Adipocyte (in vitro differentiated cells): ENCODE measurements around the gene HAT1.

Experiments used
- DNase-seq: peaks from one replicate; pipeline ENCODE4 v3.0.0-alpha.2; 2015; ENCODE audit warnings: low read depth
- H3K27me3 ChIP-seq: replicated peaks from 2 replicates; pipeline ENCODE4 v1.7.0; 2013; ENCODE audit warnings: mild to moderate bottlenecking, low read length, moderate library complexity; ENCODE audit not compliant: control insufficient read depth, insufficient read depth
- H3K36me3 ChIP-seq: 2 replicates; pipeline ENCODE4 v1.7.0; 2013; ENCODE audit warnings: low read length, mild to moderate bottlenecking, moderate library complexity; ENCODE audit not compliant: control insufficient read depth, insufficient read depth, severe bottlenecking
- H3K4me1 ChIP-seq: 2 replicates; pipeline ENCODE4 v1.7.0; 2013; ENCODE audit warnings: mild to moderate bottlenecking, low read length, moderate library complexity; ENCODE audit not compliant: control insufficient read depth, insufficient read depth
- H3K4me3 ChIP-seq: 2 replicates; pipeline ENCODE4 v1.7.0; 2013; ENCODE audit warnings: mild to moderate bottlenecking, low read length, moderate library complexity
- H3K9ac ChIP-seq: 2 replicates; pipeline ENCODE4 v1.7.0; 2013; ENCODE audit warnings: mild to moderate bottlenecking, low read length, moderate library complexity
- H3K9me3 ChIP-seq: 2 replicates; pipeline ENCODE4 v1.7.0; 2013; ENCODE audit warnings: mild to moderate bottlenecking, low read length, moderate library complexity; ENCODE audit not compliant: control insufficient read depth

The HAT1 gene

DNA sequence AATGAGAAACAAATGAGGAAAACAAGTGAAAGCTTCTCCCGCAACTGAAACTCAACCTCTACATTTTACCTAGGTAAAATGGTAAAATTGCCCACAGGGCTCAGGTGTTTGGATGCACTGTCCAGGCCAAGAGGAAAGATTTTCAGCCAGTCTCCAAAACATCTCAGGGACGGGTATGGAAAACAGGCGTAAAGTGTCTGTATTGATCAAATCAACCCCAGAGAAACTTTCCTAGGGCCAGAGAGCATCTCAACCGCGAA lies 361 bp upstream of the HAT1 start:
- H3K27me3 ChIP-seq, result no peaks in the 10 kb centered on the region
- H3K4me3 ChIP-seq, result peak overlapping the region; percentile 95
- DNase-seq, result no peak
- H3K4me1 ChIP-seq, result peaks cover 11% of the 10 kb centered on the region
- H3K36me3 ChIP-seq, result peaks cover 7% of the 10 kb centered on the region
- no peaks in the 10 kb centered on the region for H3K9me3 ChIP-seq
- peak overlapping the region; percentile 91 for H3K9ac ChIP-seq

DNA sequence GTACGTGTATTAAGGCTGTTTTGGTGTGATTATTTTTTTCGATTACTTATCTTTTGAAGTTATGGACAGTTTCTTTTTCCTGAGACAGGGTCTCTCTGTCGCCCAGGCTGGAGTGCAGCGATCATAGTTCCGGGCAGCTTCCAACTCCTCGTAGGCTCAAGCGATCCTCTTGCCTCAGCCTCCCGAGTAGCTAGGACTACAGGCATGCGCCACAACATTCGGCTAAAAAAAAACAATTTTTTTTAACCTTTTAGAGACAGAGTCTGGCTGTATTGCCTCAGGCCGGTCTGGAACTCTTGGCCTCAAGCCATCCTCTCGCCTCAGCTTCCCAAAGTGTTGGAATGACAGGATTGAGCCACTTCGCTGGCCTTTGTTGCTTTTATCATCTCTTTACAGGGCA lies 945 bp downstream of the HAT1 start:
- peaks cover 11% of the 10 kb centered on the region for H3K4me1 ChIP-seq
- peak overlapping the region; percentile 95 for H3K4me3 ChIP-seq
- H3K9me3 ChIP-seq, result no peaks in the 10 kb centered on the region
- DNase-seq, result peak; percentile 74
- peak overlapping the region; percentile 91 for H3K9ac ChIP-seq
- H3K27me3 ChIP-seq, result no peaks in the 10 kb centered on the region
- H3K36me3 ChIP-seq, result peaks cover 11% of the 10 kb centered on the region

DNA sequence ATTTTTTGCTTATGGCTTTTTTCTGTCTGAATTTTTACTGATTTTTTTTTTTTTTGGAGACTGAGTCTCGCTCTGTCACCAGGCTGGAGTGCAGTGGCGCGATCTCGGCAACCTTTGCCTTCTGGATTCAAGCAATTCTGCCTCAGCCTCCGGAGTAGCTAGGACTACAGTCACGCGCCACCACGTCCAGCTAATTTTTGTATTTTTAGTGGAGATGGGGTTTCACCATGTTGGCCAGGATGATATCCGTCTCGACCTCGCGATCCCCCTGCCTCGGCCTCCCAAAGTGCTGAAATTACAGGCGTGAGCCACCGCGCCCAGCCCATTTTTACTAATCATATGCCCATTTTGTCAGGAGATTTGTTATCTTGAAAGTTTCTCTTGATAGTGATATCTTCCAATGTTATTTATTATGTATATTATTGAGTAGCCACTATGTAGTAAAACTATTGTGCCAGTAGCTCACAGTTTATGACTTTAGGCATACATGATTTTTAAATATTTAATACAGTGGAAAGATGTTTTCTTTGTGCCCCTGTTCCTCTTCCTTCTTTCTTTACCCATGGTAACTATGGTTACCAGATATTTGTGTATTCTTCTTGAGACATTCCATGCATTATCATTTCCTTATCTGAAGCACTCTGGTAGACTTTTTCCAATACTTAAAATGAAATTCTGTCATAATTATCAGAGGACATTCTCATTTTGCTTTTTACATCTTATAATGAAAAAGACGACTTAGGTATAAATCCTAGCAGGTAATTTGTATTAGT lies 2.1 kb downstream of the HAT1 start:
- Histone ChIP-seq H3K4me3 (no peak overlapping the region), H3K36me3 (peaks cover 11% of the 10 kb centered on the region)
- no peak for DNase-seq

DNA sequence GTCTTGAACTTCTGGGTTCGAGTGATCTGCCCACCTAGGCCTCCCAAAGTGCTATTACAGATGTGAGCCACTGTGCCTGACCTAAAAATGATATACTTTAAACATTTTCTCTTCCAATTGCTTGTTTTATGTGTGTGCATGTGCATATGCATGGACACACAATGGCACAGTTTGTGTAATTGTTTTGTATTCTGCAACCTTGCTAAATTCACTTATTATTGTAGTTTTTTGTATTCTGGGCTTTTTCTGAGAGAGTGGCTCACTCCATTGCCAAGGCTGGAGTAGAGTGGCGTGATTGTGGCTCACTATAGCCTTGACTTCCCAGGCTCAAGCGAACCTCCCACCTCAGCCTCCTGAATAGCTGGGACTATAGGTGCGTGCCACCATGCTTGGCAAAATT lies 8.1 kb downstream of the HAT1 start:
- Histone ChIP-seq H3K4me1 (no peaks in the 10 kb centered on the region), H3K9me3 (no peaks in the 10 kb centered on the region), H3K27me3 (no peaks in the 10 kb centered on the region), H3K9ac (no peak overlapping the region), H3K4me3 (no peak overlapping the region), H3K36me3 (peaks cover 10% of the 10 kb centered on the region)
- no peak for DNase-seq

More for the DNA sequence above, 2.1 kb downstream of the HAT1 start:
- no peaks in the 10 kb centered on the region for H3K9me3 ChIP-seq
- H3K27me3 ChIP-seq, result no peaks in the 10 kb centered on the region
- no peak overlapping the region for H3K9ac ChIP-seq
- peaks cover 11% of the 10 kb centered on the region for H3K4me1 ChIP-seq

DNA sequence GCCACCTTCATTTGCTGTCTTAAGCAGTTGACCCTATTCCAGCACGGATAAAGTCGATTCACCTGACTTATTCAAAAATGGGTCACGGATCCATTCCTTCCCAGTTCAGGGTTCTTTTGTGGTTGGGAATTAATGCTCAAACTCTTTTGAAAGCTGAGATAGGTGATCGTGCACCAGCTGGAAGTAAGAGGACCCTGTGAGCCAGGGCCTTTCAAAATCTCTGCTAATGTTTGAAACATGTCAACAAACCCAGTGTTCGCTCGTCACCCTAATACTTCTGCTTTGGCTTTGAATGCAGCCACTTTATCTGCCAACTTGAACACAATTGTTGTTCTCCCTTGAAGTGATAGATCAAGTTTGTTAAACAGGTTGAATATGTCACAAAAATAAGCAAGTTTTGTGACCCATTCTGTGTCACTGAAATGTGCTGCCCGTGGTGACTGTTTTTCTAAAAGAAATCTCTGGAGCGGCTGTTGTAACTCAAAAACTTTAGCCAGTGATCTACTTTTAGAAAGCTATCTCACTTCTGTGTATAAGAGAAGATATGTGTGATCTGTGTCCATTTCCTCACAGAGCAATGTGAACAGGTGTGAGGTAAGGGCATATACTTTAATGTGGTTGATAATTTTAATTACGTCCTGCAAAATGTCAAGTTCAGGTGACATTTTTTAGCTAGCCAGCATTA lies 16.9 kb downstream of the HAT1 start:
- no peaks in the 10 kb centered on the region for H3K4me1 ChIP-seq
- no peaks in the 10 kb centered on the region for H3K9me3 ChIP-seq
- H3K4me3 ChIP-seq, result no peak overlapping the region
- no peaks in the 10 kb centered on the region for H3K27me3 ChIP-seq
- no peak overlapping the region for H3K9ac ChIP-seq
- DNase-seq, result no peak
- H3K36me3 ChIP-seq, result no peaks in the 10 kb centered on the region

DNA sequence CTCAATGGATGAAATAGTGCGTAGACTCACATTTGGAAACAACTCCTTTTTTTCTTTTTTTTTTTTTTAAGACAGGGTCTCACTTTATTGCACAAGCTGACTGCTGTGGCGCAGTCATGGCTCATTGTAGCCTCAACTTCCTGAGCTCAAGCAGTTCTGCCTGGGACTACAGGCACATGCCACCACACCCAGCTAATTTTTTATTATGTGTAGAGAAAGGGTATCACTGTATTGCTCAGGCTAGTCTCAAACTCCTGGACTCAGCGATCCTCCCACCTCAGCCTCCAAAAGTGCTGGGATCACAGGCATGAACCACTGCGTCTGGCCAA lies 17.4 kb downstream of the HAT1 start:
- Histone ChIP-seq H3K27me3 (no peaks in the 10 kb centered on the region), H3K9me3 (no peaks in the 10 kb centered on the region), H3K36me3 (no peaks in the 10 kb centered on the region), H3K4me1 (no peaks in the 10 kb centered on the region), H3K9ac (no peak overlapping the region), H3K4me3 (no peak overlapping the region)
- no peak for DNase-seq

DNA sequence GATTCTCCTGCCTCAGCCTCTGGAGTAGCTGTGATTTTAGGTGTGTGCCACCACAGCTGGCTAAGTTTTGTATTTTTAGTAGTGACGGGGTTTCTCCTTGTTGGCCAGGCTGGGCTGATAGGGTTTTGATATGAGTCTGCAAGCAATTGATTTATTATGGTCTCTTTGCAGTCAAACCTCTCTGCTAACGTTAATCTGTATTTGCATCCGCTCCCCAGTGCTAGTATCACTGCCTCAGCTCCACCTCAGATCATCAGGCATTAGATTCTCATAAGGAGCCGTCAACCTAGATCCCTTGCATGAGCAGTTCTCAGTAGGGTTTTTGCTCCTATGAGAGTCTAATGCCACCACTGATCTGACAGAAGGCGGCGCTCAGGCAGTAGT lies 19.0 kb downstream of the HAT1 start:
- H3K27me3 ChIP-seq, result no peaks in the 10 kb centered on the region
- no peak overlapping the region for H3K9ac ChIP-seq
- DNase-seq, result no peak
- no peaks in the 10 kb centered on the region for H3K4me1 ChIP-seq
- H3K4me3 ChIP-seq, result no peak overlapping the region
- no peaks in the 10 kb centered on the region for H3K9me3 ChIP-seq
- H3K36me3 ChIP-seq, result no peaks in the 10 kb centered on the region

DNA sequence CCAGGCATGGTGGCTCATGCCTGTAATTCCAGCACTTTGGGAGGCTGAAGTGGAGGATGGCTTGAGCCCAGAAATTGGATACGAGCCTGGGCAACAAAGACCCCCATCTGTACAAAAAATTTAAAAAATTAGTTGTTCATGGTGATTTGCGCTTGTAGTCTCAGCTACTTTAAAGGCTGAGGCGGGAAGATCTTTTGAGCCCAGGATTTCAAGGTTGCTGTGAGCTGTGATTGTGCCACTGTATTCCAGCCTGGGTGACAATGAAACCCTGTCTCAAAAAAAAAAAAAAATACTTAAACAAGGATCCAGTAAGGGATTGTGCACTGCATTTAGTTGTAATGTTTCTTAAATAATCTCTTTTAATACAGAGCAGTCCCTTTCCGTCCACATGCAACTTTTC lies 21.6 kb downstream of the HAT1 start:
- Histone ChIP-seq H3K9me3 (no peaks in the 10 kb centered on the region), H3K9ac (no peak overlapping the region), H3K4me1 (no peaks in the 10 kb centered on the region), H3K36me3 (no peaks in the 10 kb centered on the region), H3K4me3 (no peak overlapping the region), H3K27me3 (no peaks in the 10 kb centered on the region)
- no peak for DNase-seq

DNA sequence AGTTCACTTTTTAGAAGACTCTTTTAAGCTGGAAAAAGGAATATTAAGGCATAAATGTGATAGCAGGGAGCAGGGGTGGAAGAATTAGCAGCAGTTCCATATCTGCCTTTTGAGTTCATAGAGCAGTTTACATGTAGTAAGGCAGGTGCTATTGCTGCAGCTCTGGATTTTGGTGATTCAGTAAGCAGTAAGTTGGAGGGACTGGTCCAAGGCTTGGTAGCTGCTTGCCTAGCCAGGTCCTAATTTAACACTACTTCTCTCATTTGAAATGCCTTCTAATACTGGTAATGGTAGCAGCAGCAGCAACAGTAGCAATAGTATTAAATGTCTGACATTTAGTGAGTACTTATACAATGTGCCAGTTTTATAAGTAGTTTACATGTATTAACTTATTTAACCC lies 30.0 kb downstream of the HAT1 start:
- Histone ChIP-seq H3K9me3 (no peaks in the 10 kb centered on the region), H3K9ac (no peak overlapping the region), H3K4me1 (peaks cover 6% of the 10 kb centered on the region), H3K36me3 (peaks cover 4% of the 10 kb centered on the region), H3K27me3 (no peaks in the 10 kb centered on the region), H3K4me3 (no peak overlapping the region)
- no peak for DNase-seq

DNA sequence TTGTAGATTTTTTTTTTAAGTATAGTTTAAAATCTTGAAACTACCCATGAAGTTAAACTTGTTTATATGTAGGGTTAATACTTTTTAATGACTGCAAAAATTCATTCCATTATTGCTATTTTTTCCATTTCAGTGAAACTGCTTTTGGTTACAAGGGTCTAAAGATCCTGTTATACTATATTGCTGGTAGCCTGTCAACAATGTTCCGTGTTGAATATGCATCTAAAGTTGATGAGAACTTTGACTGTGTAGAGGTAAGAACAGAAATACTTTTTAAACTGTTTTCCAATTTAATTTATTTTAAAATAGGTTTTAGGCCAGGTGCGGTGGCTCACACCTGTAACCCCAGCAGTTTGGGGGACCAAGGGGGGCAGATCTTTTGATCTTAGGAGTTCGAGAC lies 30.5 kb downstream of the HAT1 start:
- Histone ChIP-seq H3K4me3 (no peak overlapping the region), H3K4me1 (peaks cover 6% of the 10 kb centered on the region), H3K9me3 (no peaks in the 10 kb centered on the region), H3K9ac (no peak overlapping the region), H3K36me3 (peaks cover 4% of the 10 kb centered on the region), H3K27me3 (no peaks in the 10 kb centered on the region)
- no peak for DNase-seq

DNA sequence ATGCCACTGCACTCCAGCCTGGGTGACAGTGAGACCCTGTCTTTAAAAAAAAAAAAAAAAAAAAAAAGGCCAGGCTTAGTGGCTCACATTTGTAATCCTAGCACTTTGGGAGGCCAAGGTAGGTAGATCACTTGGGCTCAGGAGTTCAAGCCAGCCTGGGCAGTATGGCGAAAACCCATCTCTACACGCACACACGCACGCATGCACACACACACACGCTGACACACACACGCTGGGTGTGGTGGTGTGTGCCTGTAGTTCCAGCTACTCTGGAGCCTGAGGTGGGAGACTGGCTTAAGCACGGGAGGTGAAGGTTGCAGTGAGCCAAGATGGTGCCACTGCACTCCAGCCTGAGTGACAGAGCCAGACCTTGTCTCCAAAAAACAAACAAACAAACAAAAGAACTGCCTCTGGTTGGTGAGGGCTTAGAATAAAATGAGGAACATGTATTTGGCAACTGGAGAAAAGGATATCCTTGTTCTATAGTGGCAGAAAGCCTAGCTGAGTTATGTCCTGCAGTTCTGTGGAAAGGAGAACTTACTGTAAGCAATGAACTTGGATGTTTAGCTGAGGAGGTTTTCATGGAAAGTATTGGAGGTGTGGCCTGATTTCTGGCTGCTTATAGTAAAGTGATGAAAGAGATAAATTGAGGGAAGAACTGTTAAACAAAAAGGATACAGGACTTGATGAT lies 34.0 kb downstream of the HAT1 start:
- no peaks in the 10 kb centered on the region for H3K9me3 ChIP-seq
- H3K36me3 ChIP-seq, result peaks cover 4% of the 10 kb centered on the region
- DNase-seq, result no peak
- H3K4me3 ChIP-seq, result no peak overlapping the region
- no peak overlapping the region for H3K9ac ChIP-seq
- H3K27me3 ChIP-seq, result no peaks in the 10 kb centered on the region
- peaks cover 30% of the 10 kb centered on the region for H3K4me1 ChIP-seq
